ENCODE data around the gene LGR5. TPM values are rescaled to one million over a fixed set of nuclear protein-coding genes. Genes with fewer than 3 reads are reported as not detected.

Gene LGR5
- total RNA-seq, 1 experiment from 2014 or later: 28.4 TPM

GRCh38 chr12:71440345-71440762, 756 bp downstream of the LGR5 start:
- DNase-seq: peak; percentile 53 to 59
- POLR2A ChIA-PET: no interaction called here
- Histone ChIP-seq H3K4me3 (ENCODE audit: low read depth, low read length) (peak overlapping the region; percentile 61), H3K9me3 (peaks cover 16% of the 10 kb centered on the region; the same call in 1 of the 2 replicates), H3K27me3 (replicated peaks; ENCODE audit: control insufficient read depth, insufficient read depth, low read length) (no peaks in the 10 kb centered on the region), H3K36me3 (ENCODE audit: control insufficient read depth, insufficient read depth, low read length) (no peaks in the 10 kb centered on the region), H3K4me1 (peaks cover 3% of the 10 kb centered on the region; the same call in 1 of the 2 replicates)
- peak overlapping the region; percentile 40 for H3K27ac Mint-ChIP-seq (ENCODE audit: unreplicated experiment)
- no TSS peak for BruUV-seq (replicated peaks)
- peaks cover 23% of the 10 kb centered on the region for H3K36me3 Mint-ChIP-seq (ENCODE audit: insufficient read depth, unreplicated experiment)
- H3K9me3 Mint-ChIP-seq (ENCODE audit: unreplicated experiment): peaks cover 19% of the 10 kb centered on the region
- no peaks in the 10 kb centered on the region for H3K27me3 Mint-ChIP-seq (ENCODE audit: insufficient read depth, unreplicated experiment)
- H3K4me1 Mint-ChIP-seq (ENCODE audit: low read depth, unreplicated experiment): peaks cover 24% of the 10 kb centered on the region
- TF ChIP-seq, protein P1, sequence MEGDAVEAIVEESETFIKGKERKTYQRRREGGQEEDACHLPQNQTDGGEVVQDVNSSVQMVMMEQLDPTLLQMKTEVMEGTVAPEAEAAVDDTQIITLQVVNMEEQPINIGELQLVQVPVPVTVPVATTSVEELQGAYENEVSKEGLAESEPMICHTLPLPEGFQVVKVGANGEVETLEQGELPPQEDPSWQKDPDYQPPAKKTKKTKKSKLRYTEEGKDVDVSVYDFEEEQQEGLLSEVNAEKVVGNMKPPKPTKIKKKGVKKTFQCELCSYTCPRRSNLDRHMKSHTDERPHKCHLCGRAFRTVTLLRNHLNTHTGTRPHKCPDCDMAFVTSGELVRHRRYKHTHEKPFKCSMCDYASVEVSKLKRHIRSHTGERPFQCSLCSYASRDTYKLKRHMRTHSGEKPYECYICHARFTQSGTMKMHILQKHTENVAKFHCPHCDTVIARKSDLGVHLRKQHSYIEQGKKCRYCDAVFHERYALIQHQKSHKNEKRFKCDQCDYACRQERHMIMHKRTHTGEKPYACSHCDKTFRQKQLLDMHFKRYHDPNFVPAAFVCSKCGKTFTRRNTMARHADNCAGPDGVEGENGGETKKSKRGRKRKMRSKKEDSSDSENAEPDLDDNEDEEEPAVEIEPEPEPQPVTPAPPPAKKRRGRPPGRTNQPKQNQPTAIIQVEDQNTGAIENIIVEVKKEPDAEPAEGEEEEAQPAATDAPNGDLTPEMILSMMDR (IDR thresholded peaks at IDR 0.05; ENCODE audit: insufficient read depth in 1 of 2, low read depth in 1 of 2, low read length in 1 of 2, severe bottlenecking in 1 of 2, unreplicated experiment in 1 of 2): no peak
- CTCF ChIA-PET: interaction anchor here (0.6 to 2.2 kb wide), 2 partner anchors 19 to 111 kb away, joined by 3 to 5 read pairs; no protein-coding TSS in a partner anchor
- intact Hi-C loops (cut with micrococcal nuclease; ENCODE audit: unreplicated experiment): loop anchor here (2.0 to 5.0 kb wide), 2 partner anchors 20 to 97 kb away; no protein-coding TSS in a partner anchor
- H3K4me3 Mint-ChIP-seq (ENCODE audit: unreplicated experiment): peak overlapping the region; percentile 82

- intact Hi-C loops (cut with micrococcal nuclease; ENCODE audit: unreplicated experiment): loop anchor here (1.0 to 5.0 kb wide), 3 partner anchors 20 to 96 kb away; no protein-coding TSS in a partner anchor
- ChIA-PET POLR2A (interaction anchor here (0.6 kb wide), 1 partner anchor 201 kb away, joined by 4 read pairs; no protein-coding TSS in a partner anchor), CTCF (interaction anchor here (2.2 kb wide), 1 partner anchor 111 kb away, joined by 5 read pairs; no protein-coding TSS in a partner anchor)
- no TSS peak for BruUV-seq (replicated peaks)
- Histone ChIP-seq H3K27me3 (replicated peaks; ENCODE audit: control insufficient read depth, insufficient read depth, low read length) (no peaks in the 10 kb centered on the region), H3K9me3 (peaks cover 9% of the 10 kb centered on the region; the same call in 1 of the 2 replicates), H3K36me3 (ENCODE audit: control insufficient read depth, insufficient read depth, low read length) (no peaks in the 10 kb centered on the region), H3K4me1 (peaks cover 3% of the 10 kb centered on the region; the same call in 1 of the 2 replicates), H3K4me3 (ENCODE audit: low read depth, low read length) (peak overlapping the region; percentile 61)
- Mint-ChIP-seq H3K4me3 (ENCODE audit: unreplicated experiment) (peak overlapping the region; percentile 82), H3K4me1 (ENCODE audit: low read depth, unreplicated experiment) (peaks cover 24% of the 10 kb centered on the region), H3K9me3 (ENCODE audit: unreplicated experiment) (peaks cover 14% of the 10 kb centered on the region), H3K27me3 (ENCODE audit: insufficient read depth, unreplicated experiment) (no peaks in the 10 kb centered on the region), H3K36me3 (ENCODE audit: insufficient read depth, unreplicated experiment) (peaks cover 23% of the 10 kb centered on the region), H3K27ac (ENCODE audit: unreplicated experiment) (peak overlapping the region; percentile 40)
- TF ChIP-seq, protein P1 (IDR thresholded peaks at IDR 0.05; ENCODE audit: insufficient read depth in 1 of 2, low read depth in 1 of 2, low read length in 1 of 2, severe bottlenecking in 1 of 2, unreplicated experiment in 1 of 2): no peak
- peak; percentile 84 to 87 for DNase-seq
Observed at GRCh38 chr12:71440763-71441748, 1.5 kb downstream of the LGR5 start.
